Measurements from ENCODE around the gene GFAP.

DNA sequence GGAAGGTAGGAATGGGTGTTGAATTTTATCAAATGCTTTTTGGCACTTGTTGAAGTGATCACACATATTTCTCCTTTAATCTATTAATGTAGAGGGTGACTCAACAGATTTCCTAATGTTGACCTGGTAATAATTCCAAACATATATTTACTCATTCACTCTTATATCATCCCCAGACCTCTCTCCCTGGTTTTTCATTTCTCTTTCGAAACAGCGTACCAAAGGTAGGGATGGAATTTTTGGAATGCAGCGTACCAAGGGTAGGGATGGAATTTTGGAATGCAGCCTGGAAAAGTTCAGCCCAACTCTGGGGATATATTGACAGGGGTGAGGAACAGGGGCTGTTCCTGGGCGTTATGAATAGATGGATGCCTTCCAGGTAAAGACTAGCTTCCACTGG, 25.0 kb upstream of the GFAP start:
- TF ChIP-seq, protein P1, sequence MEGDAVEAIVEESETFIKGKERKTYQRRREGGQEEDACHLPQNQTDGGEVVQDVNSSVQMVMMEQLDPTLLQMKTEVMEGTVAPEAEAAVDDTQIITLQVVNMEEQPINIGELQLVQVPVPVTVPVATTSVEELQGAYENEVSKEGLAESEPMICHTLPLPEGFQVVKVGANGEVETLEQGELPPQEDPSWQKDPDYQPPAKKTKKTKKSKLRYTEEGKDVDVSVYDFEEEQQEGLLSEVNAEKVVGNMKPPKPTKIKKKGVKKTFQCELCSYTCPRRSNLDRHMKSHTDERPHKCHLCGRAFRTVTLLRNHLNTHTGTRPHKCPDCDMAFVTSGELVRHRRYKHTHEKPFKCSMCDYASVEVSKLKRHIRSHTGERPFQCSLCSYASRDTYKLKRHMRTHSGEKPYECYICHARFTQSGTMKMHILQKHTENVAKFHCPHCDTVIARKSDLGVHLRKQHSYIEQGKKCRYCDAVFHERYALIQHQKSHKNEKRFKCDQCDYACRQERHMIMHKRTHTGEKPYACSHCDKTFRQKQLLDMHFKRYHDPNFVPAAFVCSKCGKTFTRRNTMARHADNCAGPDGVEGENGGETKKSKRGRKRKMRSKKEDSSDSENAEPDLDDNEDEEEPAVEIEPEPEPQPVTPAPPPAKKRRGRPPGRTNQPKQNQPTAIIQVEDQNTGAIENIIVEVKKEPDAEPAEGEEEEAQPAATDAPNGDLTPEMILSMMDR (IDR thresholded peaks at IDR 0.05) = no peak
- no peak for TF ChIP-seq POLR2A (IDR thresholded peaks at IDR 0.05)
